NCI-H1105 treated with DMSO at 0.1 percent for 48 hours (cell line): ENCODE measurements around the gene C11orf91.
"Not testable (repeated sequence)": the region's sequence is repeated elsewhere in the genome, so short reads cannot be mapped to it uniquely, and the experiment has no call there.

Experiments
- DNase-seq: peaks from one replicate; lab custom pipeline; 2025; lab: John Stamatoyannopoulos, UW

C11orf91 gene

GRCh38 chr11:33721426-33721825 is 20.8 kb upstream of the C11orf91 start:
- no peak for DNase-seq

DNA sequence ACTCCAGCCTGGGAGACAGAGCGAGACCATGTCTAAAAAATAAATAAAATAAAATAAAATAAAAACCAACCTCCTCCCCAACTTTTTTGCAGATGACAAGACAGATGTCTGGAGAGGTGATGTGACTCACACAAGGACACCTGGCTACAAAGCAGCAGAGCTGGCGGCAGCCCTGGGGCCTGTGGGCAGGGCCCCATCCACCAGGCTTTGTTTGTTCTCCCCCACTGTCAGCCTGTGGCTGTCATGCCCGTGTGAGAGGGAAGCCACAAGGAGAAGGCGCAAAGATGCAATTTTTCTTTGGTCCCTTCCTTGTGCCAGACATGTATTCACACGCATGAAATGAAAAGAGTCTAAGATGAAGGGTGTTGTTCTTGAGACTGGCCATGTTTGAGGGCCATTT is 19.0 kb upstream of the C11orf91 start:
- DNase-seq, result no peak

GRCh38 chr11:33718440-33718839 is 17.8 kb upstream of the C11orf91 start:
- DNase-seq, result no peak

DNA sequence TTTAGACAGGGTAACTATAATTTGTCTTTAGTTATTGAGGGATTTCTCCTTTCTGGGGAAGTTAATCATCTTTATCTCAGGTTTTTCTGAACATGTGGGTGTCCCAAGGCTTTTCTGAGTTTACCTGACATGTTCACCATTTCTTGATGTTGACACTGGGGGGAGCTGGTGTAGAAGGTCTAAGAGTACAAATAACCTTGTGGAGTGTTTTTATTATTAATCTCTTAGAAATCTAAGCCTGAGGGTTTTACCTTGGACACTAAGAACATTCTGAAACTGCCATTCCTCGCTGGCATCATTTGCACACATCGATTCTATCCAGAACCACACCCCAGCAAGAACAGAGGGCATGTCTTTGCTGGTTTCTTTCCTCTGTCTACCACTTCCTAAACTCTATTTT is 15.6 kb upstream of the C11orf91 start:
- peak; percentile 12 for DNase-seq

- no peak for DNase-seq
Observed at GRCh38 chr11:33713856-33714398, 13.3 kb upstream of the C11orf91 start.

- peak; percentile 17 for DNase-seq
Observed at GRCh38 chr11:33713151-33713855, 12.7 kb upstream of the C11orf91 start.

GRCh38 chr11:33712436-33712835 is 11.8 kb upstream of the C11orf91 start:
- DNase-seq, result no peak

- no peak for DNase-seq
Observed at GRCh38 chr11:33709466-33709865, 8.8 kb upstream of the C11orf91 start.

DNA sequence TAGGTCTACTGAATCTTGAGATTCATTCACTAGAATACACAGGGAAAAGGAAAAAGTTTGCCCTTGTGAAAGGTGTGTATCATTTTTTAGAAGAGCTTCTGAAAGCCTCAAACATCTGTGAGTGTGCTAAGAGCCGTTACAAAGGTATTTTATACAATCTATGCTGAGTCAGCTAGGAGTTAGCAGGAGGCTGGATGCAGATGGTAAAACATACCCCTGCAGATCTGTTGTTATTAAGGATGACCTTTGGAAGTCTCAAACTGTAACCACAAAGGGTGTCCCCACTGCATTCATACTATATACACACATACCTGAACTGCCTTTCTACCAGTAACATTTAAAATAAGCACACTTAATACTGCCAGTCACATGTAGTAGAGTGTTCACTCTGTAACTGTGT is 8.4 kb upstream of the C11orf91 start:
- DNase-seq, result no peak

DNA sequence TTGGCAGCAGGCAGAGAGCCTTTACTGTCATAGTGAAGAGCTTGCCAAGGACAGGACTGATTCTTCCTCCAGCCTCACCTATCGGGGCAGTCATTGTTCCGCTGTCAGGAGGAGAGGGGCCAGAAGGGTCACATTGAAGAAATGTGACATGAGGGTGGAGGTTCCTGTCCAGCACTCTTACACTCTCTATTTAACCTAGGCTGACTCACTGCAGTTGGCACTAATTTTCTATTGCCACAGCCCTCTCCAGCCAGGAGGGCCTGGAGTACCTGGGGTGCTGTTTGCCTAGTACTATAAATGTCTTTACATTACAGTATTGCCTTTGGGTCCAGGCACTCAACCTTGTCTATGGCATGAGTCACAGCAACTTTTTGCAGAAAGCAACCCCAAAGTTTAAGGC is 7.2 kb upstream of the C11orf91 start:
- not testable (repeated sequence) for DNase-seq

- no peak for DNase-seq
Observed at GRCh38 chr11:33706966-33707365, 6.3 kb upstream of the C11orf91 start.

- DNase-seq, result no peak
Observed at GRCh38 chr11:33706546-33706945, 5.9 kb upstream of the C11orf91 start.

DNA sequence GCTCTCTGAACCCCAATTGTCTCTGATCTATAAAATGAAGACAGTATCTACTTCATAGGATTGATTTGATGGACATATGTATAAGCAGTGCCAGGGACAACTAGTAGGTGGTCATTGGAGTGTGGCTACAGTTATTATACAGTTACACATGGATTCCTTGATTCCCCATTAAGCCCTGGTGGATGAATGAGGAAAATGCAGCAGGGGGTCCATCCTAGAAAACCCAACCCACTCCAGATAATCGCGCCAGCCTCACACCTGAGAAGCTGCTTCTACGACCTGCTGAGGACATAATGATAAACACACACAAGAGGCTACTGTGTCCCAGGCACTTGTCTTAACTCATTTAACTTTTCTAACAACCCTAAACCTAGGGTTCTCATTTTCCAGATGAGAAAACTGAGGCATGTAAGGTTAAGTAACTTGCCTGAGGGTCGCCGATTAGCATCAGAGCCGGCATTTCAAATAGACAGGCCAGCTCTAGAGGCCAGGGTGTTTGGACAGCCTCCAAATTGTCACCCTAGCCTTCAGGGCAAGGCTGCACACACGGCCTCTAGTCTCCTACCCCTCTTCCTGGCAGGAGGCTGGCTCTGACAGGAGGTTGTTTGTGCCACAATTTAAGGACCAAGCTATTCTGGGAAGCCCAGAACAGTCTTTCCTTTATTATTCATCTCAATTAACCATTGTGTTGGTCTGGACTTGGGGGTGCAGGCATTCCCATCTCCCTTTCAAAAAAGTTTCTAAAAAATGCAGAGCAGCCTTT is 3.8 kb upstream of the C11orf91 start:
- no peak for DNase-seq

- DNase-seq, result no peak
Observed at GRCh38 chr11:33703788-33704187, 3.2 kb upstream of the C11orf91 start.

DNA sequence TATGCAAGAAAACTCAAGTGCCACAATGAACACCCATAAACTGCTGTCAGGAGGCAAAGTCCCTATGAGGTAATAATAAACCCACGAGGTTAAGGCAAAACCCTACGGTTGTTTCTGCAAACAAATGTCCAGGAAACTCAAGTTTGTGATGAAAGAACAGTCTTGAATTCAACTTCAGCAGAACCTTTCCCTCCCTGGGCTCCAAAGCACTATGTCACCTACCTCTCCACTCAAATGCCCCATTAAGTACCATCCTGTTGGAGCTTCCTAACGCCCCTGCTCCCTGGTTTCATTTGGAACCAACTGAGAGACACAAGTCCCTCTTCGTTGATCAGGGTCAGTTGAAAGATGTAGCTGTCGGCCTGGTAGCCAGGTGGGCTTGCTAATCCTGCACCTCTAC is 2.6 kb upstream of the C11orf91 start:
- DNase-seq, result no peak

GRCh38 chr11:33701302-33702230 is 940 bp upstream of the C11orf91 start:
- DNase-seq, result peak; percentile 63

- DNase-seq, result no peak
Observed at GRCh38 chr11:33700063-33700501, 544 bp downstream of the C11orf91 start.

DNA sequence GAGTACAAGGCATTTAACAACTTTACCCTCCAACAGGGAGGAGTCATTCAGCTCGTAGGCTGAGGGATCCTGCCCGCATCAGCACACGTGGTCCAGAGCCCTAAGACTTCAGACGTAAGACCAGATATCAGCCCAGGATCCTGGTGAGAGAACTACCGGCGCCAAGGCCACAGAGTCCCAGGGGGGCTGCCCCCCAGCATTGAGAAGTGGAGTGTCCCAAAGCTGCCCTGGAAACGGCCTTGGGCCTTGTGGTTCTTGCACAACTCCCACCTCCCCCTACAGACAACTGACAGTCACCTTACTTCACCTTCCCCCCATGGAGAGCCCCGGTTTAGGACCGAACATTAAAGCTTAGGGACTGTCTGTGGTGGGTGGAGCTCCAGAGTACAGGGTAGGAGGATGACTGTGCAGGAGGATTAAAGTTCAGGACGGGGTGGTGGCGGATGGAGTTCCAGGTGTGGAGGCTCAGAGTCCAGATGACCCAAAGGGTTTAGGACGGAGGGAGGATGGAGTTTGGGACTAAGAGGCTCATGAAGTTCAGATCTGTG is 1.0 kb downstream of the C11orf91 start:
- DNase-seq, result no peak

GRCh38 chr11:33698921-33699320 is 1.7 kb downstream of the C11orf91 start:
- DNase-seq, result no peak

DNA sequence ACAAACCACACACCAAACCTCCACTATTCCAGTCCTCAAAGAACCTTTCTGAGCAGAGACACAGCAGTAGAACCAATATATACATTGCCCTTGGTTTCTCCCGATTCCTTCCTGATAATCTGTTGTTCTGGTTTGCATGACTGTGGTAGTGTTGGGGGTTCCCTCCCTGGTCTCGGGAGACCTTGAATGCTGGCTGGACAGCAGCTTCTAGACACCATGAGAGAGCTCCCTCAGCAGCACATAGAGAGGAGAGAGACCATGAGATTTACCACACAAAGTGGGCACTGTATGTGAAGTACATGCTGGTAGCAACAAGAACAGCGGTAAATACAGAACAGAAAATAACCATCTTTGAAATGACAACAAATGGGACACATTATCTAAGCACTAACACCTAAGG is 2.6 kb downstream of the C11orf91 start:
- DNase-seq, result no peak

- no peak for DNase-seq
Observed at GRCh38 chr11:33696931-33697638, 3.5 kb downstream of the C11orf91 start.
